Osteocyte (in vitro differentiated cells): Measurements from ENCODE around the gene ATP5PB. TPM values are rescaled to one million over a fixed set of nuclear protein-coding genes. Genes with fewer than 3 reads are reported as not detected.

Experiments used
- DNase-seq: peaks from one replicate; pipeline ENCODE4 v3.0.0; 2021; ENCODE audit warnings: mixed read lengths; ENCODE audit not compliant: unreplicated experiment; ENCODE audit errors: extremely low spot score
- H3K27ac Mint-ChIP-seq: one replicate; pipeline ENCODE4 v1.8.0; 2021; ENCODE audit warnings: mild to moderate bottlenecking, mixed read lengths; ENCODE audit not compliant: unreplicated experiment
- H3K27me3 Mint-ChIP-seq: one replicate; pipeline ENCODE4 v1.8.0; 2021; ENCODE audit warnings: mixed read lengths; ENCODE audit not compliant: unreplicated experiment
- H3K36me3 Mint-ChIP-seq: one replicate; pipeline ENCODE4 v1.8.0; 2021; ENCODE audit warnings: mixed read lengths; ENCODE audit not compliant: unreplicated experiment
- H3K4me1 Mint-ChIP-seq: one replicate; pipeline ENCODE4 v1.8.0; 2021; ENCODE audit warnings: mixed read lengths; ENCODE audit not compliant: unreplicated experiment
- H3K4me3 Mint-ChIP-seq: one replicate; pipeline ENCODE4 v1.8.0; 2021; ENCODE audit warnings: mild to moderate bottlenecking, moderate library complexity, mixed read lengths; ENCODE audit not compliant: unreplicated experiment
- H3K9me3 Mint-ChIP-seq: one replicate; pipeline ENCODE4 v1.8.0; 2021; ENCODE audit warnings: mixed read lengths; ENCODE audit not compliant: unreplicated experiment
- CTCF ChIP-seq: fragments of 200-600 bp; sonication (generic); IDR thresholded peaks from 2 replicates; pipeline ENCODE4 v1.5.0; 2021; ENCODE audit warnings: antibody characterized with exemption, mild to moderate bottlenecking, moderate library complexity
- total RNA-seq: library from RNA; stranded (reverse); gene quantifications from 2 replicates; pipeline ENCODE4 v1.2.1, GENCODE V29; 2021

ATP5PB gene
- total RNA-seq, 1 donor from 2014 or later = 185 TPM

GRCh38 chr1:111486431-111486830, 37.2 kb downstream of the ATP5PB start:
- no peak for TF ChIP-seq CTCF
- Mint-ChIP-seq H3K36me3 (no peaks in the 10 kb centered on the region), H3K27me3 (peaks cover 10% of the 10 kb centered on the region), H3K4me1 (peaks cover 12% of the 10 kb centered on the region), H3K9me3 (no peaks in the 10 kb centered on the region), H3K4me3 (no peak overlapping the region), H3K27ac (no peak overlapping the region)
- no peak for DNase-seq

GRCh38 chr1:111487133-111487532, 37.9 kb downstream of the ATP5PB start:
- Mint-ChIP-seq H3K4me1 (peaks cover 12% of the 10 kb centered on the region), H3K36me3 (no peaks in the 10 kb centered on the region), H3K27me3 (peaks cover 15% of the 10 kb centered on the region), H3K9me3 (no peaks in the 10 kb centered on the region), H3K27ac (no peak overlapping the region), H3K4me3 (no peak overlapping the region)
- peak; percentile 7 for DNase-seq
- TF ChIP-seq CTCF = no peak

- no peak for DNase-seq
- no peak for TF ChIP-seq CTCF
- Mint-ChIP-seq H3K4me3 (no peak overlapping the region), H3K4me1 (peaks cover 12% of the 10 kb centered on the region), H3K27me3 (peaks cover 21% of the 10 kb centered on the region), H3K9me3 (no peaks in the 10 kb centered on the region), H3K36me3 (no peaks in the 10 kb centered on the region), H3K27ac (no peak overlapping the region)
These were observed 39.4 kb downstream of the ATP5PB start for GRCh38 chr1:111488669-111489068.

GRCh38 chr1:111489604-111490003, 40.3 kb downstream of the ATP5PB start:
- Mint-ChIP-seq H3K9me3 (no peaks in the 10 kb centered on the region), H3K4me1 (peaks cover 4% of the 10 kb centered on the region), H3K4me3 (no peak overlapping the region), H3K27ac (no peak overlapping the region), H3K27me3 (peaks cover 31% of the 10 kb centered on the region), H3K36me3 (no peaks in the 10 kb centered on the region)
- TF ChIP-seq CTCF = no peak
- no peak for DNase-seq

- H3K27ac Mint-ChIP-seq = no peak overlapping the region
- H3K4me1 Mint-ChIP-seq = no peaks in the 10 kb centered on the region
- no peaks in the 10 kb centered on the region for H3K9me3 Mint-ChIP-seq
- H3K4me3 Mint-ChIP-seq = no peak overlapping the region
- TF ChIP-seq CTCF = no peak
- DNase-seq = no peak
- H3K27me3 Mint-ChIP-seq = peaks cover 37% of the 10 kb centered on the region
- no peaks in the 10 kb centered on the region for H3K36me3 Mint-ChIP-seq
These were observed 41.0 kb downstream of the ATP5PB start for GRCh38 chr1:111490220-111490619.
